GM12878 (cell line): ENCODE measurements around the gene SLC2A1. TPM values are rescaled to one million over a fixed set of nuclear protein-coding genes. Genes with fewer than 3 reads are reported as not detected.

Experiments
- BCLAF1 ChIP-seq: fragments of 450-650 bp; IDR thresholded peaks from 2 replicates; pipeline ENCODE4 v1.6.1; 2017; ENCODE audit warnings: antibody characterized with exemption, mild to moderate bottlenecking, moderate library complexity
- BRCA1 ChIP-seq: IDR thresholded peaks from 2 replicates; pipeline ENCODE4 v1.6.1; 2011; ENCODE audit warnings: low read depth, low read length, improper control_type of control experiment
- CTCF ChIP-seq, 3 experiments: IDR thresholded peaks in 2 of 3; conservative IDR thresholded peaks in 1 of 3; 2 replicates each; pipeline ENCODE4 v1.5.1; 2011; ENCODE audit warnings: low read depth in 3 of 3, low read length in 3 of 3, mild to moderate bottlenecking in 3 of 3, control low read depth in 2 of 3, moderate library complexity in 2 of 3, inconsistent platforms in 1 of 3, mixed read lengths in 1 of 3; ENCODE audit not compliant: control insufficient read depth in 2 of 3, insufficient read depth in 1 of 3; ENCODE audit errors: extremely low read depth in 1 of 3
- HDGF ChIP-seq: fragments of 450-650 bp; IDR thresholded peaks from 2 replicates; pipeline ENCODE4 v1.6.1; 2016; ENCODE audit warnings: antibody characterized with exemption
- IKZF2 ChIP-seq, 2 experiments: fragments of 450-650 bp; IDR thresholded peaks; 2 replicates each; pipeline ENCODE4 v1.6.1; 2017; ENCODE audit warnings: mild to moderate bottlenecking in 2 of 2, moderate library complexity in 2 of 2
- KLF5 ChIP-seq: fragments of 450-650 bp; IDR thresholded peaks from 2 replicates; pipeline ENCODE4 v1.6.1; 2014; ENCODE audit warnings: mild to moderate bottlenecking; ENCODE audit not compliant: partially characterized antibody
- MEF2B ChIP-seq: fragments of 450-650 bp; IDR thresholded peaks from 2 replicates; pipeline ENCODE4 v1.6.1; 2018; ENCODE audit warnings: mild to moderate bottlenecking, moderate library complexity; ENCODE audit not compliant: partially characterized antibody, poor library complexity, severe bottlenecking
- SMC3 ChIP-seq: IDR thresholded peaks from 2 replicates; pipeline ENCODE4 v1.6.1; 2011; ENCODE audit warnings: low read length, improper control_type of control experiment, borderline replicate concordance
- TCF3 ChIP-seq: IDR thresholded peaks from 2 replicates; pipeline ENCODE4 v1.6.1; 2012; ENCODE audit warnings: low read depth, mild to moderate bottlenecking, low read length, borderline replicate concordance; ENCODE audit not compliant: insufficient read depth
- YBX1 ChIP-seq: fragments of 450-650 bp; IDR thresholded peaks from 2 replicates; pipeline ENCODE4 v1.6.1; 2016; ENCODE audit warnings: antibody characterized with exemption
- ZBTB4 ChIP-seq: fragments of 450-650 bp; formaldehyde crosslinking; IDR thresholded peaks from 2 replicates; pipeline ENCODE4 v1.4.0; 2022; ENCODE audit warnings: mild to moderate bottlenecking, moderate library complexity
- ZNF384 ChIP-seq: IDR thresholded peaks from 2 replicates; pipeline ENCODE4 v1.6.1; 2012; ENCODE audit warnings: low read depth, mild to moderate bottlenecking, low read length, improper control_type of control experiment, borderline replicate concordance
- polyA plus RNA-seq, 11 experiments: library from polyadenylated mRNA; depleted of rRNA in 4 of 11; unstranded in 6 of 11; stranded (reverse) in 5 of 11; fragments of >200 nt; fragmentation: Nextera tagmentation in 4 of 11; fragmentation: Illumina TruSeq in 1 of 11; extraction: Ambion mirVana in 4 of 11; extraction: Trizol in 1 of 11; gene quantifications; 1 replicate in 1 of 11; 2 replicates in 10 of 11; pipeline versions ENCODE4 v1.2.1 to v1.2.3, GENCODE V29; 2011 to 2016; ENCODE audit warnings: inconsistent platforms in 2 of 11, missing spikeins in 2 of 11, low read depth in 1 of 11
- total RNA-seq, 4 experiments: library from RNA; depleted of rRNA in 3 of 4; stranded (reverse); fragments of >200 nt in 3 of 4; fragmentation: Illumina TruSeq in 1 of 4; extraction: Trizol in 1 of 4; gene quantifications; 2 replicates each; pipeline versions ENCODE4 v1.2.1 to v1.2.3, GENCODE V29; 2013 to 2021

Gene SLC2A1
- total and polyA plus RNA-seq, 10 of the 15 experiments (the other 5 are each of a cell fraction or from before 2014, with no cell fraction given), result 5.7 to 66.0 (median 44.2) TPM

- no peak for TF ChIP-seq CTCF (IDR thresholded peaks at IDR 0.05 in 2 of 3, conservative IDR thresholded peaks at IDR 0.05 in 1 of 3; ENCODE audit: control insufficient read depth in 2 of 3, extremely low read depth in 1 of 3, insufficient read depth in 1 of 3, low read depth in 3 of 3, low read length in 3 of 3)
- TF ChIP-seq YBX1, result no peak
- TF ChIP-seq TCF3, result no peak
- TF ChIP-seq BCLAF1, result no peak
- no peak for TF ChIP-seq BRCA1
- no peak for TF ChIP-seq ZNF384
- no peak for TF ChIP-seq SMC3
- TF ChIP-seq ZBTB4, result no peak
- no peak for TF ChIP-seq IKZF2 (IDR thresholded peaks at IDR 0.05)
- no peak for TF ChIP-seq HDGF
- TF ChIP-seq KLF5, result no peak
- TF ChIP-seq MEF2B, result no peak
These were observed 50.6 kb downstream of the SLC2A1 start (continued) for GRCh38 chr1:42908046-42908445.
